GM19455 (cell line): ENCODE data around the gene TMEM121B.

ENCODE experiments used
- ATAC-seq: cut with Tn5 transposase; IDR thresholded peaks from one replicate; pipeline ENCODE4 v1.9.1; 2021; ENCODE audit not compliant: unreplicated experiment

Gene TMEM121B

DNA sequence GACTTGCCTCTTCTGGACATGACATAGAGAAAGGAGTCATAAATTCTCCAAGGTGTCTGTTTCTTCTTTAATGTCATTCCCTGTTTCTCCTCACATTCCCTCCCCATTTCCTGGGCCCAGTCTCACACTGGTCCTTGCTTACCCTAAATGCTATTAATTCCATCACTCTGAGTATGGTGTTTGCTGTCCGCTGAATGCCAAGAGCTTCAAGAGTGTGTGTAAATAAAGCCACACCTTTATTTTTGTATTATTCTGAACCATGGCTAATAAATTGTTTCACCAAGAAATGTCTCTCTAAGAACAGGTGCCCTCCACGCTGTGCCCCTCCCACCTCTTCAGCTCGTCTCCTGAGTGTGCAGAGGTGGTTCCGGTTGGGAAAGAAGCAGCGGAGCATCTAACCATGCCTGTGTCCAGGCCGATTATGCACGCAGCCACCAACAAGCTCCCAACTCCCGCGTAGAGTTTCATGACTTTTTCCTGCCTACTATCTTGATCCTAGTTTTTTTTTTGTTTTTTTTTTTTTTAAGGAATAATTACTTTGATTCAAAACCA lies 8.6 kb downstream of the TMEM121B start:
- no peak for ATAC-seq

- no peak for ATAC-seq
These were observed 10.2 kb downstream of the TMEM121B start for GRCh38 chr22:17110791-17111550.

- no peak for ATAC-seq
These were observed 11.2 kb downstream of the TMEM121B start for GRCh38 chr22:17109976-17110375.

DNA sequence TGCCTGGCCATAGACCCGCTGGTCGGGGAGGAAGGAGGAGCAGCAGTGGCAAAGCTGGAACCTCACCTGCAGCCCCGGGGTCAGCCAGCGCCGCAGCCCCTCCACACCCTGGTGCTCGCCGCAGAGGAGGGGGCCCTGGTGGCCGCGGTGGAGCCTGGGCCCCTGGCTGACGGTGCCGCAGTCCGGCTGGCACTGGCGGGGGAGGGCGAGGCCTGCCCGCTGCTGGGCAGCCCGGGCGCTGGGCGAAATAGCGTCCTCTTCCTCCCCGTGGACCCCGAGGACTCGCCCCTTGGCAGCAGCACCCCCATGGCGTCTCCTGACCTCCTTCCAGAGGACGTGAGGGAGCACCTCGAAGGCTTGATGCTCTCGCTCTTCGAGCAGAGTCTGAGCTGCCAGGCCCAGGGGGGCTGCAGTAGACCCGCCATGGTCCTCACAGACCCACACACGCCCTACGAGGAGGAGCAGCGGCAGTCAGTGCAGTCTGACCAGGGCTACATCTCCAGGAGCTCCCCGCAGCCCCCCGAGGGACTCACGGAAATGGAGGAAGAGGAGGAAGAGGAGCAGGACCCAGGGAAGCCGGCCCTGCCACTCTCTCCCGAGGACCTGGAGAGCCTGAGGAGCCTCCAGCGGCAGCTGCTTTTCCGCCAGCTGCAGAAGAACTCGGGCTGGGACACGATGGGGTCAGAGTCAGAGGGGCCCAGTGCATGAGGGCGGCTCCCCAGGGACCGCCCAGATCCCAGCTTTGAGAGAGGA lies 11.9 kb downstream of the TMEM121B start:
- ATAC-seq: no peak

DNA sequence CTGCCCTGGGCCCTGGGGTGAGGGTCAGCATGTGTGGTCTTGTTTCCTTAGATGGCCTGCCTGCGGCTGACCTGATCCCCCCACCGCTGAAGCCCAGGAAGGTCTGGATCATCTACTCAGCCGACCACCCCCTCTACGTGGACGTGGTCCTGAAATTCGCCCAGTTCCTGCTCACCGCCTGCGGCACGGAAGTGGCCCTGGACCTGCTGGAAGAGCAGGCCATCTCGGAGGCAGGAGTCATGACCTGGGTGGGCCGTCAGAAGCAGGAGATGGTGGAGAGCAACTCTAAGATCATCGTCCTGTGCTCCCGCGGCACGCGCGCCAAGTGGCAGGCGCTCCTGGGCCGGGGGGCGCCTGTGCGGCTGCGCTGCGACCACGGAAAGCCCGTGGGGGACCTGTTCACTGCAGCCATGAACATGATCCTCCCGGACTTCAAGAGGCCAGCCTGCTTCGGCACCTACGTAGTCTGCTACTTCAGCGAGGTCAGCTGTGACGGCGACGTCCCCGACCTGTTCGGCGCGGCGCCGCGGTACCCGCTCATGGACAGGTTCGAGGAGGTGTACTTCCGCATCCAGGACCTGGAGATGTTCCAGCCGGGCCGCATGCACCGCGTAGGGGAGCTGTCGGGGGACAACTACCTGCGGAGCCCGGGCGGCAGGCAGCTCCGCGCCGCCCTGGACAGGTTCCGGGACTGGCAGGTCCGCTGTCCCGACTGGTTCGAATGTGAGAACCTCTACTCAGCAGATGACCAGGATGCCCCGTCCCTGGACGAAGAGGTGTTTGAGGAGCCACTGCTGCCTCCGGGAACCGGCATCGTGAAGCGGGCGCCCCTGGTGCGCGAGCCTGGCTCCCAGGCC lies 12.7 kb downstream of the TMEM121B start:
- no peak for ATAC-seq

DNA sequence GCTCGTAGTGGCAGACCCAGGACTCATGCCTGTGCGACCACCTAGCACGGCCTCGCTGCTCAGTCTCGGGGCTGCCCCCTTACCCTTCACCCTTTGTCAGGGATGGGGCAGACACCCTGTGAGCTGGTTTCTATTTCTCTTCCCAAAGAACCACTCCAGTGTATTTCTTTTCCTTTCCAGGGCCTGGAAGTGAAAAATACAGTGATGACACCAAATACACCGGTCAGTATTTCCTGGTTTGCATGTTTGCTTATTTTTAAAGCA lies 13.7 kb downstream of the TMEM121B start:
- no peak for ATAC-seq

DNA sequence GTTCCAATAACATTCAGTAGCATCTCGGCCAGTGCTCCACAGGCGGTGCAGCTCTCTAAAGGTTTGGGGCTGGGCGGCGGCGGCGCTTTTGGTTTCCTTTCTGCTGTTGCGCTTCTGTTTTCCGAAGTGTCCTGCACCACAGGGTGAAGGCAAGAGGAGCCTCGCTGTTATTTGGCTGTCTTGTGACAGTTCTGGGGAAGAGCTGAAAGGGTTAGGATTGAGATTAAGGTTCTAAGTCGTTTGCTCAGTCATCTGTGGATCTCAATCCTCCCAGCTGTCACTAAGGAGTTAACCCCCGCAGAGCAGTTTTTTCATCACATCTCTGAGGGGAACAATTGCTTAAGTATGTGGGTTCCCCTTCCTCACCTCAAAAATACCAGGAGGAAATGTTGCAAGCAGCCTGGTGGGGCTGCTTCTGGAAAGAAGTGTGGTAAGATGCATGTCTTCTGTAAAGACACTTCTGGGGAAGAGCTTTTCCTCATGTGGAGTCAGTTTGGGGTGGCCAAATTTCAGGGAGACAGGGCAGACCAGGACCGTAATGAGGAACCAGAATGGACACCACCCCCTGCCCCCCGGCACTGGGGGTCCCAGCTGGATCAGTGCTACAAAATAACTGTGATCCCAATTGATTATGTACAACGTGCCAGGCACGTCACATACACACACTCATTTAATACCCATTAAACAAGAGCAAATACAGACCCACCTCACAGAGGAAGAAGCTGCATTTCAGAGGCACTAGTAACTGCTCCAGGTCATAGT lies 14.2 kb downstream of the TMEM121B start:
- ATAC-seq: no peak

DNA sequence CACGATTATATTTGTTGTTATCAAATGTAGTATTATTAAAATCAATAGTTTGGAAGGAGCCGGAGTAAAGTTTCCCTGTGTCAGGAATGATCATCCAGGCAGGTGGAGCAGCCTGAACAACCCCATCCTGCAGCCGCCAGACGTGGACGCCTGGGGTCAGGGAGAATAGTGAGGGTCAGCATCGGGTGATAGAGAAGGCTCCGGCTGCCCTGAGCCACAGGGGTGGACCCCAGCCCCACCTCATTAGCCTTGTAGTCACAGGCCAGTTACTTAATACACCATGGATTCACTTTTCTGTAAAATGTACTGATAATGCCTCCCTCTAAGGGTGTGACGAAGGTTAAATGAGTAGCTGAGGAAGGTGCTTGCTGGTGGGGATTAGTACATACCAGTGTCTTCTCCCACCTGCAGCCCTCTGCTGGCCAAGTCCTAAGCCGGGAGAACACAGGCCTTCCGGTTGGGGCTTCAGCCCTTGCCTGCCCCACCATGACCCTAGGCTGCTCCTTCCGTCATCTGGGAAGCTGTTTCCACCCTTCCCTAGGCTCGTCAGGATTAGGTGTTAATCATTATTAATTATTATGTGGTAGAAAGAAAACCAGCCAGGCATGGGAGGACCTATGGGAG lies 14.9 kb downstream of the TMEM121B start:
- ATAC-seq: no peak

- no peak for ATAC-seq
These were observed 15.7 kb downstream of the TMEM121B start for GRCh38 chr22:17105143-17106129.

GRCh38 chr22:17104336-17104935 lies 16.7 kb downstream of the TMEM121B start:
- ATAC-seq: no peak

- no peak for ATAC-seq
These were observed 17.8 kb downstream of the TMEM121B start for GRCh38 chr22:17103351-17103750.

GRCh38 chr22:17102297-17102667 lies 18.9 kb downstream of the TMEM121B start:
- no peak for ATAC-seq

GRCh38 chr22:17101475-17102296 lies 19.5 kb downstream of the TMEM121B start:
- ATAC-seq: no peak

DNA sequence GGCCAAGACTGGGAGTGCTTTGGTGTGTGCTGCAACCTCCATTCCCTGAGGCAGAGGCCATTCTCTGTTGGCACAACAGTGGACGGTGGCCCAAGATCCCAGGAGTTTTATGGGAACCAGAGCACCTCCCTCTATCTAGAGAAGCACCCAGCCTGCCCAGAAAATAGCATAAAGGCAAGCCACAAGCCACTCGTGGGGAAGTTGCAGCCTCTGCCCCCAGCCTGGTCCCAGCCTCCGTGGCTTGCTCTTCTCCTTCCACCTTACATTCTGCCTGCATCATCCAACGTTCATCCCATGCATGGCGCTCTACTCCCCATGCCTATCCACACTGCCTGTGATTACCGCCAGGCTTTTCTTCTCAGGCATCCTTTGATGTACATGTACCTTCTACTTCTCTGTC lies 20.5 kb downstream of the TMEM121B start:
- ATAC-seq: no peak

- no peak for ATAC-seq
These were observed 22.8 kb downstream of the TMEM121B start for GRCh38 chr22:17098379-17098819.

- ATAC-seq: no peak
These were observed 23.5 kb downstream of the TMEM121B start for GRCh38 chr22:17097701-17098100.

DNA sequence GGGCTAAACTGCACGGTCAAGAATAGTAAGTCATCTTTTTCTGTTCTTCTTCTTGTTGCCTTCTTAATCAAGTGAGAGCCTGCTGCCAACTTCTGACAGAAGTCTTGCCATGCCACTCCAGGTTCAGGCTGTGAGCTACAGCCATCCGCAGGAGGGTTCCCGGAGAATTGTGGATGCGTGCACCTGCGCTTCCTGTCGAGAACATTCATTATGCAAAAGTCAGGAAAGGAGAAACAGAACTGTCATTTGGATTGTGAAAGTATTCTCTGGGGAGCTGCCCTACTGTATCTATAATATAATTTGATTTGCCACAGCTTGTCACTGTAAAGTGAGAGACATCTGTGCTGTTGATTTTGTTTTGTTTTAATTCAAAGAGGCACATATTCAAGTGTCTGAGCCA lies 24.1 kb downstream of the TMEM121B start:
- no peak for ATAC-seq

DNA sequence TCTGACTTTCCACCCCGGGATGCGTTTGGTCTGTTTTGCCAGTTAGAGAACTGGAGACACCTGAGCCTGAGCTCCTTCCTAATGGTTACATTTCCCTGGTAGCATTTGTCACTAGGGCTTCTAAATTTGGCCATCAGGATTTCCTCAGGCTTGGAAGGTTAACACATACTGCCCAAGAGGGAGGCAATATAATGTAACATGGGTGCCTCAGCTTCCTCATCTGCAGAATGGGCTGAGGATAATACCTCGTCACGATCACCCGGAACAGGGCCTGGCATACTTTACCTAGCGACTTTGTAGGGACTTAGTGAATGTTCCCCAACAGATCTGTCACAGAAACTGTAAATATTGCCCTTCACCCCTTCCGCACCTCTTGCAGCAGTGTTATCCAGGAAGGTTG lies 25.1 kb downstream of the TMEM121B start:
- no peak for ATAC-seq
